ENCODE measurements around the gene LONP2. TPM values are rescaled to one million over a fixed set of nuclear protein-coding genes. Genes with fewer than 3 reads are reported as not detected.
"Not testable (repeated sequence)": the region's sequence is repeated elsewhere in the genome, so short reads cannot be mapped to it uniquely, and the experiment has no call there.

Gene LONP2
- total RNA-seq, 1 donor from 2014 or later: 50.7 TPM

DNA sequence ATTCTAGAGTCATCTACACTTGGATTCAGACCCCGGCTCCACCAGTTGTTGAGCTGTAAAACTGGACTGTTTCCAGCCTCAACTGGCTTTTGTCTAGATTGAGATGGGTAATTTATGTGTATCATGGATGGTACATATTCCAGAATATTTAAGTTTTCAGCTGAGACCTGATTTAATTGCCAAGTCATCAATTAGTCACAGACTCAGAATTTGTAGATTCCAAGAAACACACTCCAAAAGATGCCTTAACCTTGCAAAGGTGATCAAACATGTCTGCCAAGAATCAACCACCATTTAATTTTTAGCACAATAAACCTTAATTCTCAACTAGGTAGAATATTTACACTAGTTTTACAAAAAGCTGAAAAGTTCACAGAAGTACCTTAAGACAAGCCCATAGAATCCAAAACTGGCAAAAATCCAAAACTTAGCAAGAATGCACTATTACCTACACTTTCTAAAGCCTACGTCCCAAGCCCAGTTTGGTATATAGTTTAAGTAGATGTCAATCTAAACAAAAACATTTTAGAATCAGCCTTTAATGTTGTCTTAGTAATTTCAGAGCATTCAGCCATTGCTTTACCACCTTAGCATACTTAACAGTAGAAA, 123.4 kb downstream of the LONP2 start:
- Histone ChIP-seq H4K20me1 (ENCODE audit: insufficient read depth, low read length) (peaks cover 94% of the 10 kb centered on the region), H3K36me3 (ENCODE audit: insufficient read depth, low read length) (no peaks in the 10 kb centered on the region), H3K27ac (ENCODE audit: low read depth, low read length) (peak overlapping the region; percentile 73), H3K4me2 (ENCODE audit: low read length) (peak overlapping the region; percentile 27), H3K9ac (ENCODE audit: low read length) (no peak overlapping the region), H3K4me1 (ENCODE audit: insufficient read depth, low read length) (peaks cover 22% of the 10 kb centered on the region), H3K27me3 (ENCODE audit: insufficient read depth, low read length) (no peaks in the 10 kb centered on the region), H3K4me3 (ENCODE audit: insufficient read depth, low read depth, low read length) (no peak overlapping the region), H2AFZ (ENCODE audit: low read depth, low read length) (no peak overlapping the region), H3K9me3 (ENCODE audit: insufficient read depth, low read depth, low read length) (no peaks in the 10 kb centered on the region), H3K79me2 (ENCODE audit: insufficient read depth, low read length) (peaks cover 98% of the 10 kb centered on the region)
- H3K4me3 Mint-ChIP-seq (ENCODE audit: unreplicated experiment): no peak overlapping the region
- H3K4me1 Mint-ChIP-seq (ENCODE audit: low read depth, unreplicated experiment): peaks cover 38% of the 10 kb centered on the region
- FAIRE-seq (no peak), DNase-seq (ENCODE audit: low read depth) (no peak)
- peaks cover 4% of the 10 kb centered on the region for H3K9me3 Mint-ChIP-seq (ENCODE audit: unreplicated experiment)
- no peaks in the 10 kb centered on the region for H3K36me3 Mint-ChIP-seq (ENCODE audit: low read depth, unreplicated experiment)
- peak overlapping the region; percentile 98 for H3K27ac Mint-ChIP-seq (ENCODE audit: unreplicated experiment)
- no peak for TF ChIP-seq EZH2 (IDR thresholded peaks at IDR 0.05; ENCODE audit: insufficient read depth, low read length)
- TF ChIP-seq, protein P1, sequence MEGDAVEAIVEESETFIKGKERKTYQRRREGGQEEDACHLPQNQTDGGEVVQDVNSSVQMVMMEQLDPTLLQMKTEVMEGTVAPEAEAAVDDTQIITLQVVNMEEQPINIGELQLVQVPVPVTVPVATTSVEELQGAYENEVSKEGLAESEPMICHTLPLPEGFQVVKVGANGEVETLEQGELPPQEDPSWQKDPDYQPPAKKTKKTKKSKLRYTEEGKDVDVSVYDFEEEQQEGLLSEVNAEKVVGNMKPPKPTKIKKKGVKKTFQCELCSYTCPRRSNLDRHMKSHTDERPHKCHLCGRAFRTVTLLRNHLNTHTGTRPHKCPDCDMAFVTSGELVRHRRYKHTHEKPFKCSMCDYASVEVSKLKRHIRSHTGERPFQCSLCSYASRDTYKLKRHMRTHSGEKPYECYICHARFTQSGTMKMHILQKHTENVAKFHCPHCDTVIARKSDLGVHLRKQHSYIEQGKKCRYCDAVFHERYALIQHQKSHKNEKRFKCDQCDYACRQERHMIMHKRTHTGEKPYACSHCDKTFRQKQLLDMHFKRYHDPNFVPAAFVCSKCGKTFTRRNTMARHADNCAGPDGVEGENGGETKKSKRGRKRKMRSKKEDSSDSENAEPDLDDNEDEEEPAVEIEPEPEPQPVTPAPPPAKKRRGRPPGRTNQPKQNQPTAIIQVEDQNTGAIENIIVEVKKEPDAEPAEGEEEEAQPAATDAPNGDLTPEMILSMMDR (IDR thresholded peaks at IDR 0.05; ENCODE audit: insufficient read depth, low read depth, low read length): no peak
- H3K27me3 Mint-ChIP-seq (ENCODE audit: low read depth, unreplicated experiment): no peaks in the 10 kb centered on the region

DNA sequence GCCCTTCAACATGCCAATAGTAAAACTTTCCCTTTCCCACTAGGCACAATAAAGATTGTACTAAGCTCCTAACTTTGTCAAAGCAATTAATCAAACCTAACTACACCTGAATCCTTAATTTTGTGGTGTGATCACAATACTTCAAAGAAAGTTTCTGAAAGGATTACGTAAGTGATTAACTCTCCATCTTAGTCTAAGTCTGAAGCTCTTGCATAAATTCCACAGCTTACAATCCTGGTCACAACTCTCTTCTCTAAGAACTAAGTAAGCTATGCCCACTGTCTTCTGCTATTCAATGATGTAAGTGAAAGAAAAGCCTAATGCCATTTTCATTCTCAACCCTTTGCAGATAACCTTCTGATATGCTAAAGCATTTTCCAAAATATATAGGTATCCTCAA, 125.7 kb downstream of the LONP2 start:
- no peaks in the 10 kb centered on the region for H3K9me3 ChIP-seq (ENCODE audit: insufficient read depth, low read depth, low read length)
- Mint-ChIP-seq H3K27me3 (ENCODE audit: low read depth, unreplicated experiment) (no peaks in the 10 kb centered on the region), H3K9me3 (ENCODE audit: unreplicated experiment) (no peaks in the 10 kb centered on the region), H3K4me1 (ENCODE audit: low read depth, unreplicated experiment) (peaks cover 31% of the 10 kb centered on the region), H3K4me3 (ENCODE audit: unreplicated experiment) (no peak overlapping the region), H3K27ac (ENCODE audit: unreplicated experiment) (no peak overlapping the region), H3K36me3 (ENCODE audit: low read depth, unreplicated experiment) (no peaks in the 10 kb centered on the region)
- no peak overlapping the region for H3K4me2 ChIP-seq (ENCODE audit: low read length)
- H4K20me1 ChIP-seq (ENCODE audit: insufficient read depth, low read length): peaks cover 97% of the 10 kb centered on the region
- H3K9ac ChIP-seq (ENCODE audit: low read length): no peak overlapping the region
- no peak overlapping the region for H2AFZ ChIP-seq (ENCODE audit: low read depth, low read length)
- H3K4me1 ChIP-seq (ENCODE audit: insufficient read depth, low read length): peaks cover 27% of the 10 kb centered on the region
- no peaks in the 10 kb centered on the region for H3K36me3 ChIP-seq (ENCODE audit: insufficient read depth, low read length)
- TF ChIP-seq, protein P1 (IDR thresholded peaks at IDR 0.05; ENCODE audit: insufficient read depth, low read depth, low read length): no peak
- TF ChIP-seq EZH2 (IDR thresholded peaks at IDR 0.05; ENCODE audit: insufficient read depth, low read length): no peak
- no peak overlapping the region for H3K27ac ChIP-seq (ENCODE audit: low read depth, low read length)
- no peak for DNase-seq (ENCODE audit: low read depth)
- H3K4me3 ChIP-seq (ENCODE audit: insufficient read depth, low read depth, low read length): no peak overlapping the region
- H3K27me3 ChIP-seq (ENCODE audit: insufficient read depth, low read length): no peaks in the 10 kb centered on the region
- FAIRE-seq: no peak
- peaks cover 99% of the 10 kb centered on the region for H3K79me2 ChIP-seq (ENCODE audit: insufficient read depth, low read length)

GRCh38 chr16:48370229-48370628, 126.1 kb downstream of the LONP2 start:
- Mint-ChIP-seq H3K36me3 (ENCODE audit: low read depth, unreplicated experiment) (no peaks in the 10 kb centered on the region), H3K9me3 (ENCODE audit: unreplicated experiment) (no peaks in the 10 kb centered on the region), H3K4me3 (ENCODE audit: unreplicated experiment) (no peak overlapping the region), H3K4me1 (ENCODE audit: low read depth, unreplicated experiment) (peaks cover 27% of the 10 kb centered on the region), H3K27me3 (ENCODE audit: low read depth, unreplicated experiment) (no peaks in the 10 kb centered on the region), H3K27ac (ENCODE audit: unreplicated experiment) (no peak overlapping the region)
- Histone ChIP-seq H3K9me3 (ENCODE audit: insufficient read depth, low read depth, low read length) (no peaks in the 10 kb centered on the region), H3K4me2 (ENCODE audit: low read length) (no peak overlapping the region), H3K27me3 (ENCODE audit: insufficient read depth, low read length) (no peaks in the 10 kb centered on the region), H3K9ac (ENCODE audit: low read length) (no peak overlapping the region), H3K27ac (ENCODE audit: low read depth, low read length) (no peak overlapping the region), H3K4me3 (ENCODE audit: insufficient read depth, low read depth, low read length) (no peak overlapping the region), H3K36me3 (ENCODE audit: insufficient read depth, low read length) (no peaks in the 10 kb centered on the region), H3K79me2 (ENCODE audit: insufficient read depth, low read length) (peaks cover 99% of the 10 kb centered on the region), H3K4me1 (ENCODE audit: insufficient read depth, low read length) (peaks cover 25% of the 10 kb centered on the region), H4K20me1 (ENCODE audit: insufficient read depth, low read length) (peaks cover 97% of the 10 kb centered on the region), H2AFZ (ENCODE audit: low read depth, low read length) (no peak overlapping the region)
- TF ChIP-seq EZH2 (IDR thresholded peaks at IDR 0.05; ENCODE audit: insufficient read depth, low read length): no peak
- TF ChIP-seq, protein P1 (IDR thresholded peaks at IDR 0.05; ENCODE audit: insufficient read depth, low read depth, low read length): no peak
- FAIRE-seq (no peak), DNase-seq (ENCODE audit: low read depth) (no peak)

- H3K36me3 ChIP-seq (ENCODE audit: insufficient read depth, low read length); H3K27ac ChIP-seq (ENCODE audit: low read depth, low read length); H3K27me3 Mint-ChIP-seq (ENCODE audit: low read depth, unreplicated experiment); DNase-seq (ENCODE audit: low read depth); H3K27me3 ChIP-seq (ENCODE audit: insufficient read depth, low read length); H3K9me3 ChIP-seq (ENCODE audit: insufficient read depth, low read depth, low read length); H3K4me3 ChIP-seq (ENCODE audit: insufficient read depth, low read depth, low read length); H3K9ac ChIP-seq (ENCODE audit: low read length); H3K4me2 ChIP-seq (ENCODE audit: low read length); H3K36me3 Mint-ChIP-seq (ENCODE audit: low read depth, unreplicated experiment); H2AFZ ChIP-seq (ENCODE audit: low read depth, low read length); H3K9me3 Mint-ChIP-seq (ENCODE audit: unreplicated experiment); H3K27ac Mint-ChIP-seq (ENCODE audit: unreplicated experiment); H3K4me3 Mint-ChIP-seq (ENCODE audit: unreplicated experiment); FAIRE-seq: not testable (repeated sequence)
- Histone ChIP-seq H3K4me1 (ENCODE audit: insufficient read depth, low read length) (peaks cover 21% of the 10 kb centered on the region), H3K79me2 (ENCODE audit: insufficient read depth, low read length) (peaks cover 99% of the 10 kb centered on the region), H4K20me1 (ENCODE audit: insufficient read depth, low read length) (peaks cover 98% of the 10 kb centered on the region)
- peaks cover 25% of the 10 kb centered on the region for H3K4me1 Mint-ChIP-seq (ENCODE audit: low read depth, unreplicated experiment)
Observed at GRCh38 chr16:48370668-48371392, 126.7 kb downstream of the LONP2 start.

All from astrocyte (in vitro differentiated cells and primary cell).